Spleen (tissue), 7 donors: ENCODE measurements around the gene ZNF184.

ENCODE experiments used
- POLR2A ChIP-seq, 3 donors: fragments of 450-650 bp; IDR thresholded peaks; one replicate each; pipeline ENCODE4 v1.5.1; 2017; ENCODE audit warnings: antibody characterized with exemption in 3 of 3, mild to moderate bottlenecking in 1 of 3
- POLR2AphosphoS5 ChIP-seq, 3 donors: sonication (generic); formaldehyde crosslinking; IDR thresholded peaks; one replicate each; pipeline ENCODE4 v1.5.1; 2017; ENCODE audit warnings: antibody characterized with exemption in 3 of 3
- TF ChIP-seq, protein P1 (sequence below), 11 experiments: fragments of 200-600 bp in 7 of 11; fragments of 450-650 bp in 4 of 11; sonication (generic) in 4 of 11; IDR thresholded peaks in 8 of 11; conservative IDR thresholded peaks in 3 of 11; 1 replicate in 7 of 11; 2 replicates in 4 of 11; pipeline versions ENCODE4 v1.4.0 to v1.8.0; 2016 to 2021; ENCODE audit warnings: antibody characterized with exemption in 11 of 11, inconsistent platforms in 4 of 11, mild to moderate bottlenecking in 1 of 11
- donor health status: DM: no; HTN: no; CAD: no; lungs with moderate emphysema.
- donor health status: DM: no; HTN: no; CAD: no.
- donor health status: DM: no; HTN: no; CAD: no.

DNA sequence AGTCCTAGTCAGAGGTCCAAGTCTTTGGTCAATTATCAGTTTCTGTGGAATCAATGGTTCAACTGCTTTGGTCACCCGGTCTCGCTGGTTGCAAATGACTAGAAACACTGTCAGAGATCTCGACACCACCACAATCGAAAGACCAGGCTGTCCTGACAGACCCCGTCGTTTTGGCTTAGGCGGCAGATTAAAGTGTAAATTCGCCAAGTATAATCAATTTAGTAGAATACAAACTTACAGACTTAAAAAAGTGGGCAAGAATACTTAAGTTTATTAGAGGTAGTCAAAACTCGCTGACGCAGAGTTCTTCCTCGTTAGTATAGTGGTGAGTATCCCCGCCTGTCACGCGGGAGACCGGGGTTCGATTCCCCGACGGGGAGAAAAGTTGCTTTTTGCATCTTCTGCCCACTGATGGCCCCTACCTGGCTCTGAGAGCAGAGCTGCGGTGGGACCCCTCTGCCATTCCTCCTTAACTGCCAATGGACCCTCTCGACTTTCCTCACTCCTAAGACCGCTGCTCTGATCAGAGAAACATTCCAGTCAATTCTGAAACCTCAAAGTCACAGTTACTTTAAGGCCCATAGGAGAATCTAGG lies 30.6 kb upstream of the ZNF184 start:
- TF ChIP-seq, protein P1, sequence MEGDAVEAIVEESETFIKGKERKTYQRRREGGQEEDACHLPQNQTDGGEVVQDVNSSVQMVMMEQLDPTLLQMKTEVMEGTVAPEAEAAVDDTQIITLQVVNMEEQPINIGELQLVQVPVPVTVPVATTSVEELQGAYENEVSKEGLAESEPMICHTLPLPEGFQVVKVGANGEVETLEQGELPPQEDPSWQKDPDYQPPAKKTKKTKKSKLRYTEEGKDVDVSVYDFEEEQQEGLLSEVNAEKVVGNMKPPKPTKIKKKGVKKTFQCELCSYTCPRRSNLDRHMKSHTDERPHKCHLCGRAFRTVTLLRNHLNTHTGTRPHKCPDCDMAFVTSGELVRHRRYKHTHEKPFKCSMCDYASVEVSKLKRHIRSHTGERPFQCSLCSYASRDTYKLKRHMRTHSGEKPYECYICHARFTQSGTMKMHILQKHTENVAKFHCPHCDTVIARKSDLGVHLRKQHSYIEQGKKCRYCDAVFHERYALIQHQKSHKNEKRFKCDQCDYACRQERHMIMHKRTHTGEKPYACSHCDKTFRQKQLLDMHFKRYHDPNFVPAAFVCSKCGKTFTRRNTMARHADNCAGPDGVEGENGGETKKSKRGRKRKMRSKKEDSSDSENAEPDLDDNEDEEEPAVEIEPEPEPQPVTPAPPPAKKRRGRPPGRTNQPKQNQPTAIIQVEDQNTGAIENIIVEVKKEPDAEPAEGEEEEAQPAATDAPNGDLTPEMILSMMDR (IDR thresholded peaks at IDR 0.05 in 8 of 11, conservative IDR thresholded peaks at IDR 0.05 in 3 of 11): no peak
- TF ChIP-seq POLR2A (IDR thresholded peaks at IDR 0.05) (no peak), POLR2AphosphoS5 (IDR thresholded peaks at IDR 0.05) (no peak)
